HEK293T (cell line): Measurements from ENCODE around the gene MECR.

Source experiments
- CTCF ChIA-PET: fragments of 350-600 bp; formaldehyde crosslinking; extraction: SDS; loops from one replicate; lab custom pipeline; 2021; ENCODE audit warnings: antibody characterized with exemption, inconsistent platforms; lab: Yijun Ruan, JAX
- POLR2A ChIA-PET: fragments of 350-600 bp; formaldehyde crosslinking; extraction: SDS; loops from one replicate; lab custom pipeline; 2020; ENCODE audit warnings: antibody characterized with exemption, inconsistent platforms; lab: Yijun Ruan, JAX
- DNase-seq: peaks from one replicate; pipeline ENCODE4 v3.0.0; 2012; ENCODE audit warnings: mixed read lengths; ENCODE audit errors: extremely low spot score
- ARNT ChIP-seq: fragments of 450-650 bp; IDR thresholded peaks from 2 replicates; pipeline ENCODE4 v1.6.1; 2017; ENCODE audit warnings: mild to moderate bottlenecking
- BHLHE40 ChIP-seq: fragments of 450-650 bp; IDR thresholded peaks from 2 replicates; pipeline ENCODE4 v1.6.1; 2016; ENCODE audit warnings: mild to moderate bottlenecking, moderate library complexity, borderline replicate concordance
- CTBP1 ChIP-seq: fragments of 450-650 bp; IDR thresholded peaks from 2 replicates; pipeline ENCODE4 v1.6.1; 2016; ENCODE audit warnings: borderline replicate concordance
- ELF4 ChIP-seq: fragments of 450-650 bp; IDR thresholded peaks from 2 replicates; pipeline ENCODE4 v1.6.1; 2017; ENCODE audit warnings: antibody characterized with exemption
- FOXA1 ChIP-seq: fragments of 450-650 bp; IDR thresholded peaks from 2 replicates; pipeline ENCODE4 v1.6.1; 2016; ENCODE audit warnings: mild to moderate bottlenecking
- FOXK2 ChIP-seq: fragments of 450-650 bp; IDR thresholded peaks from 2 replicates; pipeline ENCODE4 v1.6.1; 2016; ENCODE audit warnings: mild to moderate bottlenecking
- FOXM1 ChIP-seq: fragments of 450-650 bp; IDR thresholded peaks from 2 replicates; pipeline ENCODE4 v1.6.1; 2017; ENCODE audit warnings: mild to moderate bottlenecking, borderline replicate concordance
- HDGF ChIP-seq: fragments of 450-650 bp; IDR thresholded peaks from 2 replicates; pipeline ENCODE4 v1.6.1; 2017; ENCODE audit warnings: antibody characterized with exemption, borderline replicate concordance
- L3MBTL2 ChIP-seq: fragments of 450-650 bp; conservative IDR thresholded peaks from 2 replicates; pipeline ENCODE4 v1.6.1; 2016; ENCODE audit warnings: mild to moderate bottlenecking
- LEF1 ChIP-seq: fragments of 450-650 bp; IDR thresholded peaks from 2 replicates; pipeline ENCODE4 v1.6.1; 2017; ENCODE audit warnings: mild to moderate bottlenecking, borderline replicate concordance
- NFRKB ChIP-seq: fragments of 450-650 bp; IDR thresholded peaks from 2 replicates; pipeline ENCODE4 v1.6.1; 2016; ENCODE audit warnings: mild to moderate bottlenecking, moderate library complexity
- SP1 ChIP-seq: fragments of 450-650 bp; IDR thresholded peaks from 2 replicates; pipeline ENCODE4 v1.6.1; 2017
- SUZ12 ChIP-seq: fragments of 450-650 bp; IDR thresholded peaks from 2 replicates; pipeline ENCODE4 v1.6.1; 2016; ENCODE audit warnings: mild to moderate bottlenecking
- TARDBP ChIP-seq: fragments of 450-650 bp; IDR thresholded peaks from 2 replicates; pipeline ENCODE4 v1.6.1; 2016
- ZNF384 ChIP-seq: fragments of 450-650 bp; IDR thresholded peaks from 2 replicates; pipeline ENCODE4 v1.6.1; 2016
- TF ChIP-seq, protein P1 (sequence below): fragments of 450-650 bp; IDR thresholded peaks from 2 replicates; pipeline ENCODE4 v1.6.1; 2016

MECR gene

DNA sequence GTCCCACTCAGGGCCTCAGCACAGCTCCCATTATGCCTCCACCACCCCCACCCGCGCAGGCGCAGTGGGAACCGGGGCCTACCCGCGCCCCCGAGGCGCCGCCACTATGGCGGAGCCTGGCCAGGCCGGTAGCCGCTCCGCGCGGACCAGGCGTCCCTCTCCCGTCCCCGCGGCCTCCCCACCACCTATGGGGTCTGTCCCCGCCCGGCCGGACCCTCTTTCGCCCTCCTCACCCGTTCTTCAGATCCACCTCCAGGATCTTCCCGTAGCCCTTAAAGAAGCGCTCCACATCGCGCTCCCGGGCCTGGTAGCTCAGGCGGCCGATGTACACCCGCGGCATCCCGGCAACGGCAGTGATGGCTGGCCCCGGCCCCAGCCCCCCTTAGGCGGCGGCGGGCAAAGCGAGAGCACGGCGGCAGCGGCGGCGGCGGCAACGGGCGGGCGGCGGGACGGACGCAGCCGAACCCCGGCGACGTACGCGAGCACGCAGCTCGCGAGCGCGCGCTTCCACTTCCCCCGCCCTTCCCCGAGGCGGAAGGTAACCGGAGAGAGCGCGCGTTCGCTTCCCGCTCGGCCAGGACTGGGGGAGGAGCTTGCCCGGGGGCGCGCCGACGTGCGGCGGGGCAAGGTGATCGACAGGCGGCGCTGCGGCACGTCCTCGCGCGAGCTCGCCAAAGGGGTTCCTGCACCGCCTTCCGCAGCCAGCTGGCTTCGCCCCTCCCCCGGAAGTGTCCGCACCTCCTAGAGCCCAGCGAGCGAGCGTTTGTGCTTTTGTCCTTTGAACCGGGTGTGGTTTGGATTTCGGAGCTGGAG is 49.1 kb downstream of the MECR start, which contains the start of gene SRSF4:
Gene SRSF4, minus strand, starts transcription at position 488 of the 813 bp plus-strand sequence. Its CDS starts 148 bp downstream, at position 340.
- ChIA-PET CTCF (interaction anchor here (0.6 to 2.5 kb wide), 7 partner anchors 15 to 904 kb away, joined by 3 to 10 read pairs (median 3); partner anchors contain the start of genes EPB41 and YTHDF2), POLR2A (interaction anchor here (0.5 to 3.4 kb wide), 44 partner anchors 9 to 1642 kb away, joined by 3 to 29 read pairs (median 4); partner anchors contain the start of genes GMEB1, MECR, MED18 and TAF12)
- DNase-seq = peak; percentile 100
- TF ChIP-seq SUZ12 (no peak), L3MBTL2 (no peak), ARNT (peak; percentile 68; the same call in 1 of the 2 replicates), FOXM1 (peak; percentile 29; the same call in 1 of the 2 replicates), ELF4 (peak; percentile 81), LEF1 (peak; percentile 97), SP1 (no peak), NFRKB (peak; percentile 62; the same call in 1 of the 2 replicates)
- TF ChIP-seq, protein P1, sequence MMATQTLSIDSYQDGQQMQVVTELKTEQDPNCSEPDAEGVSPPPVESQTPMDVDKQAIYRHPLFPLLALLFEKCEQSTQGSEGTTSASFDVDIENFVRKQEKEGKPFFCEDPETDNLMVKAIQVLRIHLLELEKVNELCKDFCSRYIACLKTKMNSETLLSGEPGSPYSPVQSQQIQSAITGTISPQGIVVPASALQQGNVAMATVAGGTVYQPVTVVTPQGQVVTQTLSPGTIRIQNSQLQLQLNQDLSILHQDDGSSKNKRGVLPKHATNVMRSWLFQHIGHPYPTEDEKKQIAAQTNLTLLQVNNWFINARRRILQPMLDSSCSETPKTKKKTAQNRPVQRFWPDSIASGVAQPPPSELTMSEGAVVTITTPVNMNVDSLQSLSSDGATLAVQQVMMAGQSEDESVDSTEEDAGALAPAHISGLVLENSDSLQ = peak; percentile 98

DNA sequence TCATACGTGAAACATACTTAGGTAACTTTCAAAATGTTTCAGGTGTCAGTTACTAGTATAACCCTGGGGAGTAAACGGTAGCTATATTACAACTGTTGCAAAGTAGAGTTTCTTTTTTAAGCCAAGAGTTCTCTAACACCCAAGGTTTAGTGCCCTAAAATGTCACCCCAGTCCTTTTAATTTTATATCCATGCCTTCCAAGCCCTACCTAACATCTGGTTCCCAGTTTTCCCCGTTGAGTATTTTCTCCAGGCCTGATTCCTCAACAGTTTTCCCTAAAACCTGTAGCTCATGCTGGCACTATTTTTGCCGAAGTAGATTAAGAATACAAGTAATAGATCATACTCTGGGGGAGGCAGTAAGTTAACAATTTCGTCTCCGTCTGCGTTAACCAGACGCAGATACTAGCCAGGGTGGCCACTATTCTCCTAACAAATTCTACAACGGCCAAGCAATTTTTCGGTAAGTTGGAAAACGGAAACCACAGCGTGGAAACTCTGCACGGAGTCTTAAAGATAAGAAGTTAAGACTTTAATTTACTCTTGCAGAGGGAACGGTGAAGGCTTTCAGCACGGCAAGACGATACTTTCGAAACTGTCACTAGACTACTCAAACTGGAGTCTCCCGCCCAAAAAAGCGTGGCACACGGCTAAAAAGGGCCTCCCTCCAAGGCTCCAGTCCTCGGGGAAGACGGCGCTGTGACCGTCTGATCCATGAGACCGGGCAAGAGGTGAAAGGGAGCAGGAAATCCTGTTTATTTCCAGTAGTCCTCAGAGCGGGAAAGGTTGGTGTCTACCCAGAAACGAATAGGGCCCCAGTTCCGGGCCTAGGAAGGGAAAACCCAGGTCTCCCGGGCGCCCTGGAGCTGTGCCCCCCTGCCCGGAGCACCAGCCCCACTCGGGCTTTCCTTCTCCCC is 50.0 kb downstream of the MECR start:
- ChIA-PET CTCF (interaction anchor here (0.6 to 2.5 kb wide), 3 partner anchors 12 to 56 kb away, joined by 3 to 10 read pairs (median 6); no protein-coding TSS in a partner anchor), POLR2A (interaction anchor here (0.6 to 3.4 kb wide), 25 partner anchors 10 to 1643 kb away, joined by 3 to 29 read pairs (median 4); partner anchors contain the start of genes GMEB1, MECR, MED18 and TAF12)
- no peak for TF ChIP-seq CTBP1
- TF ChIP-seq LEF1 = no peak
- TF ChIP-seq HDGF = no peak
- TF ChIP-seq ELF4 = no peak
- TF ChIP-seq FOXK2 = no peak
- DNase-seq = no peak

DNA sequence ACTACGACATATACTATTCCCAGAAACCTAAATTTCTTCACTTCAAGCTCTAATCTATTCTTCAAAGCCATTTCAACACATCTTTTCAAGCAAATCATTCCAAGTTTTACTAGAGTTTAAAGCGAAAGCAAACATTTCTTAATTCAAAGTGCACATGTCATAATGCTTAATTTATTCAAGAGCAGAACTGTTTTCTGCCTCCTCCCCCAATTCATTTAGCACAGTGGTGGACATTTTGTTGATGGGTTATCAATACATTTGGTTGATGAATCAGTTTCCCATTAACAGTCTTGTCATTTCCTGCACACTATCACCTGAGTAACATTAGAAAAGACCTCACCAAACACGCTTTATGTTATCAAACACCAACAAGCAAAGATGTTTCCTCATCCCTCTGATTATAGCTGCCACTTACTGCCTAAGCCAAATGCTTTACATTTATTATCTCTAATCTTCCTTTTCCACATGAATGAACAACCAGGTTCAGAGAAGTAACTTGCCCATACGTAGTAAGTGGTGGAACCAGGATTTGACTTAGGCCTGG is 51.0 kb downstream of the MECR start:
- CTCF ChIA-PET = no interaction called here
- POLR2A ChIA-PET = interaction anchor here (1.0 to 3.4 kb wide), 3 partner anchors 17 to 296 kb away, joined by 3 to 29 read pairs (median 21); partner anchors contain the start of gene MECR
- no peak for TF ChIP-seq NFRKB
- no peak for TF ChIP-seq ARNT
- TF ChIP-seq FOXA1 = no peak
- no peak for TF ChIP-seq ZNF384
- no peak for TF ChIP-seq SP1
- no peak for TF ChIP-seq BHLHE40
- TF ChIP-seq, protein P1 = no peak
- TF ChIP-seq LEF1 = no peak
- TF ChIP-seq FOXM1 = no peak
- no peak for TF ChIP-seq FOXK2
- no peak for TF ChIP-seq SUZ12
- TF ChIP-seq TARDBP = no peak
- no peak for TF ChIP-seq ELF4
- no peak for TF ChIP-seq L3MBTL2
- no peak for TF ChIP-seq CTBP1
- TF ChIP-seq HDGF = no peak
- DNase-seq = no peak

DNA sequence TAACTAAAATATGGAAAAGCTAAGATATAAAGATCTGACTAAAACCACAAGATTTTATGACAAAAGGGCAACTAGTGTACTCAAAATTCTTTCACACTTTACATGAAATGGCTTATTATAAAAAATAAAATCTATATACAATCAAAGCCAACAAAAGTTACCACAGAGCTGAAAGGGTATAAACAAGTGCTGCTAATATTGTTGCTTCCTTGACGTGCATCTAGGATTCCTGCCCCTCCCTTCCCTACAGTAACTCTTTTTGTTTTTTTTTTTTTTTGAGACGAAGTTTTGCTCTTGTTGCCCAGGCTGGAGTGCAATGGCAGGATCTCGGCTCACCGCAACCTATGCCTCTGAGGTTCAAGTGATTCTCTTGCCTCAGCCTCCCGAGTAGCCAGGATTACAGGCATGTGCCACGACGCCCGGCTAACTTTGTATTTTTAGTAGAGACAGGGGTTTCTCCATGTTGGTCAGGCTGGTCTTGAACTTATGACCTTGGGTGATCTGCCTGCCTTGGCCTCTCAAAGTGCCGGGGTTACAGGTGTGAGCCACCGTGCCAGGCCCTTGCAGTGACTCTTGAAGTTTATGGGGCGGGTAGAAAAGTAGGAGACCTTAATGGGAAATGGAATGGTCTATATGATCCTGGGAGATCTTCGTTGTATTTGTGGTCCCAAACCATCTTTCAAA is 53.6 kb downstream of the MECR start:
- no peak for DNase-seq
- CTCF ChIA-PET = no interaction called here
- peak; percentile 75 for TF ChIP-seq ZNF384
- TF ChIP-seq ARNT = no peak
- POLR2A ChIA-PET = no interaction called here

DNA sequence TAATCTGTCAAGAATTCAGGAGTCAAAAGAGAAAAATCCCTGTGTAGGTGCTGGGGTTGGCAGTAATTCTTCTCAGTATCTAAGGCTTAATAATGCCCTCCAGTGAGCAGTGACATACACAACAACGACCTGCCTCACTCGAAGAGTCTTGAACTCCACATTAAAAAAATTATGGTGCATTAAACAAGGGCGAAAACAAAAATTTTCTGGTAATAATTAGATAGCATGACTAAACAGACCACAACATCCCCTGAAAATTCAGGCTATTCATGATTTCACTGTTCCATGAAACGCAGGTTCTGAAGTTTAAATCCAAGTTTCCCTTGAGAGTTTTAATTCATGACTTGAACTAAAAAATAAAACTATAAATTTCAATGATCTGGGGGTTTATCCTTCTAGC is 54.2 kb downstream of the MECR start:
- POLR2A ChIA-PET = no interaction called here
- DNase-seq = no peak
- TF ChIP-seq FOXK2 (no peak), FOXA1 (no peak), ELF4 (no peak), L3MBTL2 (no peak), SUZ12 (no peak), HDGF (no peak), CTBP1 (no peak), ZNF384 (no peak)
- CTCF ChIA-PET = no interaction called here
